GM10266 (cell line): ENCODE measurements around the gene UBE2O.

ENCODE experiments used
- DNase-seq: peaks from one replicate; pipeline ENCODE4 v3.0.0; 2012; ENCODE audit errors: extremely low spot score
- CTCF ChIP-seq: IDR thresholded peaks from 2 replicates; pipeline ENCODE4 v1.5.1; 2012; ENCODE audit warnings: mild to moderate bottlenecking, low read depth; ENCODE audit not compliant: control insufficient read depth, insufficient read depth; ENCODE audit errors: missing control alignments

The UBE2O gene

GRCh38 chr17:76343106-76343505, 109.8 kb downstream of the UBE2O start:
- no peak for DNase-seq
- TF ChIP-seq CTCF, result no peak

GRCh38 chr17:76341301-76341700, 111.7 kb downstream of the UBE2O start:
- TF ChIP-seq CTCF, result no peak
- no peak for DNase-seq
